Activated B cell treated with CpG ODN at 0.5 μM for 24 hours (primary cell): ENCODE results near the gene EIF4E2. TPM values are rescaled to one million over a fixed set of nuclear protein-coding genes. Genes with fewer than 3 reads are reported as not detected.

ENCODE experiments used
- ATAC-seq: fragments of 200-7000 bp; cut with Tn5 transposase; one replicate; pipeline ENCODE4 v1.10.0; 2021; ENCODE audit warnings: low read depth, mild to moderate bottlenecking, moderate library complexity
- CTCF ChIA-PET: fragments of 350-600 bp; sonication (Branson Sonifier 250); formaldehyde crosslinking; loops from one replicate; lab custom pipeline; 2021; ENCODE audit warnings: antibody characterized with exemption; lab: Charles Lee
- POLR2A ChIA-PET: fragments of 350-600 bp; sonication (Branson Sonifier 250); formaldehyde crosslinking; loops from one replicate; lab custom pipeline; 2021; ENCODE audit warnings: antibody characterized with exemption; lab: Charles Lee
- DNase-seq: peaks from one replicate; pipeline ENCODE4 v3.0.0; 2022
- H3K27ac Mint-ChIP-seq: one replicate; pipeline ENCODE4 v1.8.0; 2020; ENCODE audit warnings: mixed read lengths
- H3K27me3 Mint-ChIP-seq: one replicate; pipeline ENCODE4 v1.8.0; 2021; ENCODE audit warnings: mixed read lengths
- H3K36me3 Mint-ChIP-seq: one replicate; pipeline ENCODE4 v1.8.0; 2021; ENCODE audit warnings: low read depth, mixed read lengths
- H3K4me1 Mint-ChIP-seq: one replicate; pipeline ENCODE4 v1.8.0; 2021; ENCODE audit warnings: mixed read lengths
- H3K4me3 Mint-ChIP-seq: one replicate; pipeline ENCODE4 v1.8.0; 2020; ENCODE audit warnings: mild to moderate bottlenecking, mixed read lengths
- H3K9me3 Mint-ChIP-seq: one replicate; pipeline ENCODE4 v1.8.0; 2020; ENCODE audit warnings: mixed read lengths
- CTCF ChIP-seq: fragments of 200-600 bp; IDR thresholded peaks from one replicate; pipeline ENCODE4 v1.8.0; 2022; ENCODE audit warnings: antibody characterized with exemption, mild to moderate bottlenecking
- intact Hi-C: fragments of 100-400 bp; cut with micrococcal nuclease; formaldehyde crosslinking; loops from one replicate; pipeline ENCODE4 v1.15.1; 2024
- total RNA-seq: library from RNA; stranded (reverse); gene quantifications from 2 replicates; pipeline ENCODE4 v1.2.3, GENCODE V29; 2022

Gene EIF4E2
- total RNA-seq, 1 donor from 2014 or later, result 63.2 TPM

- no peak for ATAC-seq
Observed at GRCh38 chr2:232575404-232575746, 24.9 kb downstream of the EIF4E2 start.

GRCh38 chr2:232576995-232577394, 26.5 kb downstream of the EIF4E2 start:
- Mint-ChIP-seq H3K4me1 (peaks cover 6% of the 10 kb centered on the region), H3K4me3 (no peak overlapping the region), H3K27me3 (no peaks in the 10 kb centered on the region), H3K36me3 (peaks cover 80% of the 10 kb centered on the region), H3K9me3 (no peaks in the 10 kb centered on the region), H3K27ac (no peak overlapping the region)
- no peak for ATAC-seq
- intact Hi-C loops, result no loop called here
- no peak for DNase-seq
- no peak for TF ChIP-seq CTCF
- ChIA-PET CTCF (no interaction called here), POLR2A (no interaction called here)

More at GRCh38 chr2:232575404-232575746, 24.9 kb downstream of the EIF4E2 start:
- no peak for DNase-seq
- H3K9me3 Mint-ChIP-seq, result no peaks in the 10 kb centered on the region
- CTCF ChIA-PET, result no interaction called here
- intact Hi-C loops, result no loop called here
- no peak overlapping the region for H3K27ac Mint-ChIP-seq
- no peak for TF ChIP-seq CTCF
- H3K36me3 Mint-ChIP-seq, result peaks cover 81% of the 10 kb centered on the region
- POLR2A ChIA-PET, result no interaction called here
- no peak overlapping the region for H3K4me3 Mint-ChIP-seq
- no peaks in the 10 kb centered on the region for H3K27me3 Mint-ChIP-seq
- no peaks in the 10 kb centered on the region for H3K4me1 Mint-ChIP-seq

- ATAC-seq, result no peak
- no peak overlapping the region for H3K4me3 Mint-ChIP-seq
- intact Hi-C loops, result no loop called here
- no peak for TF ChIP-seq CTCF
- peaks cover 6% of the 10 kb centered on the region for H3K4me1 Mint-ChIP-seq
- no peak overlapping the region for H3K27ac Mint-ChIP-seq
- ChIA-PET POLR2A (no interaction called here), CTCF (no interaction called here)
- DNase-seq, result no peak
- H3K36me3 Mint-ChIP-seq, result peaks cover 81% of the 10 kb centered on the region
- H3K27me3 Mint-ChIP-seq, result no peaks in the 10 kb centered on the region
- H3K9me3 Mint-ChIP-seq, result no peaks in the 10 kb centered on the region
Observed at GRCh38 chr2:232577841-232578240, 27.4 kb downstream of the EIF4E2 start.

GRCh38 chr2:232578626-232579025, 28.1 kb downstream of the EIF4E2 start:
- no peak for DNase-seq
- Mint-ChIP-seq H3K4me3 (no peak overlapping the region), H3K27ac (no peak overlapping the region), H3K36me3 (peaks cover 80% of the 10 kb centered on the region), H3K9me3 (no peaks in the 10 kb centered on the region), H3K4me1 (peaks cover 6% of the 10 kb centered on the region), H3K27me3 (no peaks in the 10 kb centered on the region)
- no peak for ATAC-seq
- ChIA-PET CTCF (no interaction called here), POLR2A (no interaction called here)
- no peak for TF ChIP-seq CTCF
- intact Hi-C loops, result no loop called here

- Mint-ChIP-seq H3K36me3 (peaks cover 75% of the 10 kb centered on the region), H3K4me1 (peaks cover 6% of the 10 kb centered on the region), H3K4me3 (no peak overlapping the region), H3K27me3 (no peaks in the 10 kb centered on the region), H3K9me3 (no peaks in the 10 kb centered on the region), H3K27ac (no peak overlapping the region)
- CTCF ChIA-PET, result no interaction called here
- DNase-seq (no peak), ATAC-seq (no peak)
- intact Hi-C loops, result no loop called here
- no peak for TF ChIP-seq CTCF
- POLR2A ChIA-PET, result no interaction called here
Observed at GRCh38 chr2:232580648-232580981, 30.1 kb downstream of the EIF4E2 start.
